GM23338 (cell line): ENCODE results near the gene ALDH1A1.

Source experiments
- CREB1 ChIP-seq: fragments of 250-450 bp; sonication (Bioruptor Pico); IDR thresholded peaks from 2 replicates; pipeline ENCODE4 v1.5.0; 2020; ENCODE audit warnings: low read depth, mild to moderate bottlenecking, moderate library complexity
- EZH2 ChIP-seq: fragments of 200-600 bp; sonication (generic); IDR thresholded peaks from one replicate; pipeline ENCODE4 v1.8.0; 2017; ENCODE audit warnings: antibody characterized with exemption, mild to moderate bottlenecking, low read depth; ENCODE audit not compliant: unreplicated experiment
- EZH2phosphoT487 ChIP-seq: fragments of 200-600 bp; sonication (generic); IDR thresholded peaks from one replicate; pipeline ENCODE4 v1.8.1; 2018; ENCODE audit warnings: antibody characterized with exemption; ENCODE audit not compliant: unreplicated experiment
- JUNB ChIP-seq: IDR thresholded peaks from one replicate; pipeline ENCODE4 v1.6.1; 2016; ENCODE audit warnings: antibody characterized with exemption; ENCODE audit not compliant: unreplicated experiment
- POLR2AphosphoS5 ChIP-seq: IDR thresholded peaks from 2 replicates; pipeline ENCODE4 v1.6.1; 2016; ENCODE audit warnings: antibody characterized with exemption, low read depth
- STAT1 ChIP-seq: IDR thresholded peaks from one replicate; pipeline ENCODE4 v1.6.1; 2016; ENCODE audit warnings: antibody characterized with exemption; ENCODE audit not compliant: unreplicated experiment
- ZNF114 ChIP-seq: fragments of 250-450 bp; sonication (Bioruptor Pico); IDR thresholded peaks from 2 replicates; pipeline ENCODE4 v1.5.0; 2020; ENCODE audit warnings: mild to moderate bottlenecking, moderate library complexity
- TF ChIP-seq, protein P1 (sequence below), 2 experiments: fragments of 200-600 bp in 1 of 2; sonication (generic) in 1 of 2; conservative IDR thresholded peaks; 2 replicates each; pipeline versions ENCODE4 v1.5.1 to v1.6.1; 2016 to 2017; ENCODE audit warnings: antibody characterized with exemption in 2 of 2, low read depth in 2 of 2, mild to moderate bottlenecking in 2 of 2, moderate library complexity in 1 of 2
- TF ChIP-seq, protein P2 (sequence below): IDR thresholded peaks from one replicate; pipeline ENCODE4 v1.6.1; 2018; ENCODE audit warnings: antibody characterized with exemption; ENCODE audit not compliant: unreplicated experiment

DNA sequence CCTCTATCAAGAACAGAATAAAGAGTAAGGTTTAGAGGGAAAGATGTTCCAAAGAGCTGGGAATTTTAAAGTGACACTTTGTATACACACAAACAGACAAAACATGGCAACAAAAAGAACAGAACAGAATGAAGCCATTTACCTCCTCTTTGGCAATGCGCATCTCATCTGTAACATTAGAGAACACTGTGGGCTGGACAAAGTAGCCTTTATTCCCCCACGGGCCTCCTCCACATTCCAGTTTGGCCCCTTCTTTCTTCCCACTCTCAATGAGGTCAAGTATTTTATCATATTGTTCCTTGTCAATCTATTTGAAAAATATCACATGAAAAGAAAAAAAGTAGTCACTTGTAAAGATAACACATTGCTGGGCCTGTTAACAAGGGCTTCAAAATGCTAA, 41.0 kb downstream of the ALDH1A1 start:
- TF ChIP-seq, protein P1, sequence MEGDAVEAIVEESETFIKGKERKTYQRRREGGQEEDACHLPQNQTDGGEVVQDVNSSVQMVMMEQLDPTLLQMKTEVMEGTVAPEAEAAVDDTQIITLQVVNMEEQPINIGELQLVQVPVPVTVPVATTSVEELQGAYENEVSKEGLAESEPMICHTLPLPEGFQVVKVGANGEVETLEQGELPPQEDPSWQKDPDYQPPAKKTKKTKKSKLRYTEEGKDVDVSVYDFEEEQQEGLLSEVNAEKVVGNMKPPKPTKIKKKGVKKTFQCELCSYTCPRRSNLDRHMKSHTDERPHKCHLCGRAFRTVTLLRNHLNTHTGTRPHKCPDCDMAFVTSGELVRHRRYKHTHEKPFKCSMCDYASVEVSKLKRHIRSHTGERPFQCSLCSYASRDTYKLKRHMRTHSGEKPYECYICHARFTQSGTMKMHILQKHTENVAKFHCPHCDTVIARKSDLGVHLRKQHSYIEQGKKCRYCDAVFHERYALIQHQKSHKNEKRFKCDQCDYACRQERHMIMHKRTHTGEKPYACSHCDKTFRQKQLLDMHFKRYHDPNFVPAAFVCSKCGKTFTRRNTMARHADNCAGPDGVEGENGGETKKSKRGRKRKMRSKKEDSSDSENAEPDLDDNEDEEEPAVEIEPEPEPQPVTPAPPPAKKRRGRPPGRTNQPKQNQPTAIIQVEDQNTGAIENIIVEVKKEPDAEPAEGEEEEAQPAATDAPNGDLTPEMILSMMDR (conservative IDR thresholded peaks at IDR 0.05; ENCODE audit: low read depth in 2 of 2) = no peak
- TF ChIP-seq EZH2phosphoT487 (no peak), EZH2 (no peak), STAT1 (no peak), POLR2AphosphoS5 (no peak), CREB1 (no peak), JUNB (no peak), ZNF114 (CRISPR knock-in tag) (no peak)
- TF ChIP-seq, protein P2, sequence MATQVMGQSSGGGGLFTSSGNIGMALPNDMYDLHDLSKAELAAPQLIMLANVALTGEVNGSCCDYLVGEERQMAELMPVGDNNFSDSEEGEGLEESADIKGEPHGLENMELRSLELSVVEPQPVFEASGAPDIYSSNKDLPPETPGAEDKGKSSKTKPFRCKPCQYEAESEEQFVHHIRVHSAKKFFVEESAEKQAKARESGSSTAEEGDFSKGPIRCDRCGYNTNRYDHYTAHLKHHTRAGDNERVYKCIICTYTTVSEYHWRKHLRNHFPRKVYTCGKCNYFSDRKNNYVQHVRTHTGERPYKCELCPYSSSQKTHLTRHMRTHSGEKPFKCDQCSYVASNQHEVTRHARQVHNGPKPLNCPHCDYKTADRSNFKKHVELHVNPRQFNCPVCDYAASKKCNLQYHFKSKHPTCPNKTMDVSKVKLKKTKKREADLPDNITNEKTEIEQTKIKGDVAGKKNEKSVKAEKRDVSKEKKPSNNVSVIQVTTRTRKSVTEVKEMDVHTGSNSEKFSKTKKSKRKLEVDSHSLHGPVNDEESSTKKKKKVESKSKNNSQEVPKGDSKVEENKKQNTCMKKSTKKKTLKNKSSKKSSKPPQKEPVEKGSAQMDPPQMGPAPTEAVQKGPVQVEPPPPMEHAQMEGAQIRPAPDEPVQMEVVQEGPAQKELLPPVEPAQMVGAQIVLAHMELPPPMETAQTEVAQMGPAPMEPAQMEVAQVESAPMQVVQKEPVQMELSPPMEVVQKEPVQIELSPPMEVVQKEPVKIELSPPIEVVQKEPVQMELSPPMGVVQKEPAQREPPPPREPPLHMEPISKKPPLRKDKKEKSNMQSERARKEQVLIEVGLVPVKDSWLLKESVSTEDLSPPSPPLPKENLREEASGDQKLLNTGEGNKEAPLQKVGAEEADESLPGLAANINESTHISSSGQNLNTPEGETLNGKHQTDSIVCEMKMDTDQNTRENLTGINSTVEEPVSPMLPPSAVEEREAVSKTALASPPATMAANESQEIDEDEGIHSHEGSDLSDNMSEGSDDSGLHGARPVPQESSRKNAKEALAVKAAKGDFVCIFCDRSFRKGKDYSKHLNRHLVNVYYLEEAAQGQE = no peak
